H1 (cell line): ENCODE data around the gene SOS1. TPM values are rescaled to one million over a fixed set of nuclear protein-coding genes. Genes with fewer than 3 reads are reported as not detected.

ENCODE experiments used
- CTCF ChIA-PET: fragments of 300-600 bp; sonication (Branson Sonifier 250); formaldehyde crosslinking; loops from one replicate; lab custom pipeline; 2021; ENCODE audit not compliant: partially characterized antibody; lab: Charles Lee
- POLR2A ChIA-PET: fragments of 300-600 bp; sonication (Branson Sonifier 250); formaldehyde crosslinking; loops from one replicate; lab custom pipeline; 2021; ENCODE audit warnings: inconsistent platforms; ENCODE audit not compliant: partially characterized antibody; lab: Charles Lee
- DNase-seq, 2 experiments: peaks; one replicate each; pipeline versions ENCODE4 v3.0.0 to v3.0.0-alpha.2; 2010 to 2022; ENCODE audit warnings: low spot score in 2 of 2, low read depth in 1 of 2, mixed read lengths in 1 of 2
- FAIRE-seq: peaks from 2 replicates; lab custom pipeline; 2011; peaks lifted over from hg19 to GRCh38; lab: Jason Lieb, UNC
- H2AFZ ChIP-seq: 2 replicates; pipeline ENCODE4 v1.8.1; 2012; ENCODE audit warnings: low read length, inconsistent platforms
- H2AK5ac ChIP-seq: 2 replicates; pipeline ENCODE4 v1.6.1; 2013; ENCODE audit warnings: low read depth, low read length
- H2BK120ac ChIP-seq: replicated peaks from 2 replicates; pipeline ENCODE3; 2013; ENCODE audit warnings: low read depth, low read length, inconsistent platforms
- H2BK12ac ChIP-seq: 2 replicates; pipeline ENCODE4 v1.6.1; 2013; ENCODE audit warnings: low read depth, low read length
- H2BK15ac ChIP-seq: 2 replicates; pipeline ENCODE4 v1.6.1; 2013; ENCODE audit warnings: low read length
- H2BK20ac ChIP-seq: 2 replicates; pipeline ENCODE4 v1.6.1; 2013; ENCODE audit warnings: low read length
- H2BK5ac ChIP-seq: 2 replicates; pipeline ENCODE4 v1.6.1; 2013; ENCODE audit warnings: low read depth, low read length
- H3K14ac ChIP-seq: 2 replicates; pipeline ENCODE4 v1.6.1; 2013; ENCODE audit warnings: inconsistent platforms; ENCODE audit not compliant: insufficient read length
- H3K18ac ChIP-seq: 2 replicates; pipeline ENCODE4 v1.6.1; 2013; ENCODE audit warnings: low read length; ENCODE audit errors: extremely low read depth
- H3K23ac ChIP-seq: 2 replicates; pipeline ENCODE4 v1.6.1; 2013; ENCODE audit warnings: inconsistent platforms; ENCODE audit not compliant: insufficient read length
- H3K23me2 ChIP-seq: 2 replicates; pipeline ENCODE4 v1.6.1; 2013; ENCODE audit warnings: low read depth, low read length
- H3K27ac ChIP-seq: 2 replicates; pipeline ENCODE4 v1.6.1; 2011; ENCODE audit warnings: low read depth, low read length, inconsistent platforms
- H3K27me3 ChIP-seq, 4 experiments: replicated peaks in 1 of 4; 1 replicate in 1 of 4; 2 replicates in 3 of 4; pipeline versions ENCODE4 v1.6.1 to v1.8.1; 2011 to 2013; ENCODE audit warnings: low read length in 3 of 4, mild to moderate bottlenecking in 3 of 4, inconsistent platforms in 2 of 4, mixed read lengths in 2 of 4, moderate library complexity in 1 of 4; ENCODE audit not compliant: control insufficient read depth in 3 of 4, insufficient read depth in 3 of 4; ENCODE audit errors: extremely low read depth in 1 of 4
- H3K36me3 ChIP-seq, 4 experiments: 2 replicates each; pipeline versions ENCODE4 v1.6.1 to v1.8.1; 2011 to 2013; ENCODE audit warnings: mild to moderate bottlenecking in 4 of 4, low read length in 3 of 4, moderate library complexity in 2 of 4, control low read depth in 1 of 4, inconsistent platforms in 1 of 4; ENCODE audit not compliant: insufficient read depth in 4 of 4, control insufficient read depth in 2 of 4
- H3K4ac ChIP-seq: replicated peaks from 2 replicates; pipeline ENCODE3; 2013; ENCODE audit warnings: low read length, low read depth, mixed read lengths, inconsistent platforms; ENCODE audit not compliant: insufficient read length
- H3K4me1 ChIP-seq, 4 experiments: replicated peaks in 1 of 4; 1 replicate in 1 of 4; 2 replicates in 3 of 4; pipeline versions ENCODE4 v1.6.1 to v1.8.1; 2011 to 2013; ENCODE audit warnings: low read length in 3 of 4, inconsistent platforms in 2 of 4, mixed read lengths in 1 of 4; ENCODE audit not compliant: insufficient read depth in 4 of 4, control insufficient read depth in 3 of 4
- H3K4me2 ChIP-seq, 2 experiments: 2 replicates each; pipeline versions ENCODE4 v1.6.1 to v1.8.1; 2011 to 2013; ENCODE audit warnings: low read depth in 2 of 2, low read length in 2 of 2, control low read depth in 1 of 2, inconsistent platforms in 1 of 2, mild to moderate bottlenecking in 1 of 2; ENCODE audit not compliant: insufficient read depth in 1 of 2
- H3K4me3 ChIP-seq, 4 experiments: fragments of 200-600, 300-600 bp in 1 of 4; sonication (generic), shearing (Covaris generic), sonication (Bioruptor Twin) in 1 of 4; 2 replicates each; pipeline versions ENCODE4 v1.5.1 to v1.8.1; 2011 to 2016; ENCODE audit warnings: low read length in 4 of 4, low read depth in 3 of 4, control low read depth in 2 of 4, inconsistent platforms in 2 of 4, mild to moderate bottlenecking in 2 of 4, mixed read lengths in 1 of 4, moderate library complexity in 1 of 4; ENCODE audit not compliant: insufficient read depth in 2 of 4; ENCODE audit errors: extremely low read depth in 1 of 4
- H3K56ac ChIP-seq: replicated peaks from 2 replicates; pipeline ENCODE3; 2013; ENCODE audit warnings: low read depth, mild to moderate bottlenecking, mixed read lengths, low read length, inconsistent platforms; ENCODE audit not compliant: insufficient read length
- H3K79me1 ChIP-seq: 2 replicates; pipeline ENCODE4 v1.6.1; 2013; ENCODE audit warnings: low read depth, low read length, control low read depth
- H3K79me2 ChIP-seq, 2 experiments: 2 replicates each; pipeline versions ENCODE4 v1.6.1 to v1.8.1; 2012 to 2013; ENCODE audit warnings: low read length in 2 of 2, mild to moderate bottlenecking in 2 of 2, inconsistent platforms in 1 of 2; ENCODE audit not compliant: insufficient read depth in 2 of 2, control insufficient read depth in 1 of 2
- H3K9ac ChIP-seq, 4 experiments: replicated peaks in 1 of 4; 1 replicate in 1 of 4; 2 replicates in 3 of 4; pipeline versions ENCODE4 v1.6.1 to v1.8.1; 2011 to 2013; ENCODE audit warnings: low read depth in 3 of 4, low read length in 3 of 4, control low read depth in 2 of 4, mild to moderate bottlenecking in 2 of 4, moderate library complexity in 2 of 4, inconsistent platforms in 1 of 4; ENCODE audit errors: extremely low read depth in 1 of 4
- H3K9me3 ChIP-seq, 2 experiments: 2 replicates each; pipeline versions ENCODE4 v1.6.1 to v1.8.1; 2012 to 2013; ENCODE audit warnings: mild to moderate bottlenecking in 2 of 2, moderate library complexity in 2 of 2, control low read depth in 1 of 2, inconsistent platforms in 1 of 2, low read depth in 1 of 2, low read length in 1 of 2, mixed read lengths in 1 of 2; ENCODE audit not compliant: insufficient read depth in 2 of 2
- H4K20me1 ChIP-seq, 2 experiments: replicated peaks in 1 of 2; 2 replicates each; pipeline versions ENCODE3 to v1.8.1; 2011 to 2013; ENCODE audit warnings: inconsistent platforms in 2 of 2, low read length in 2 of 2, mild to moderate bottlenecking in 1 of 2; ENCODE audit not compliant: insufficient read depth in 2 of 2, control insufficient read depth in 1 of 2
- H4K5ac ChIP-seq: 2 replicates; pipeline ENCODE4 v1.6.1; 2013; ENCODE audit warnings: low read length, low read depth, mixed read lengths, inconsistent platforms; ENCODE audit not compliant: insufficient read length
- H4K8ac ChIP-seq: 2 replicates; pipeline ENCODE4 v1.8.0; 2013; ENCODE audit warnings: mild to moderate bottlenecking, moderate library complexity, low read length, inconsistent platforms; ENCODE audit not compliant: insufficient read depth; ENCODE audit errors: extremely low read depth
- H4K91ac ChIP-seq: replicated peaks from 2 replicates; pipeline ENCODE3; 2013; ENCODE audit warnings: low read length, mixed read lengths, inconsistent platforms; ENCODE audit not compliant: insufficient read length
- CTBP2 ChIP-seq: IDR thresholded peaks from 2 replicates; pipeline ENCODE4 v1.7.0; 2011; ENCODE audit warnings: borderline replicate concordance, mild to moderate bottlenecking, moderate library complexity, mixed read lengths, low read length; ENCODE audit not compliant: insufficient read depth, insufficient read length
- GABPA ChIP-seq: IDR thresholded peaks from 2 replicates; pipeline ENCODE4 v1.6.1; 2011; ENCODE audit warnings: mild to moderate bottlenecking, low read length, moderate library complexity, borderline replicate concordance; ENCODE audit not compliant: insufficient read depth
- JUND ChIP-seq: IDR thresholded peaks from 2 replicates; pipeline ENCODE4 v1.6.1; 2011; ENCODE audit warnings: mild to moderate bottlenecking, improper control_type of control experiment, low read length
- RAD21 ChIP-seq, 2 experiments: IDR thresholded peaks in 1 of 2; conservative IDR thresholded peaks in 1 of 2; 2 replicates each; pipeline ENCODE4 v1.6.1; 2011; ENCODE audit warnings: low read depth in 2 of 2, low read length in 2 of 2, improper control_type of control experiment in 1 of 2, inconsistent platforms in 1 of 2, mild to moderate bottlenecking in 1 of 2, moderate library complexity in 1 of 2
- SIX5 ChIP-seq: IDR thresholded peaks from 2 replicates; pipeline ENCODE4 v1.6.1; 2011; ENCODE audit warnings: mild to moderate bottlenecking, low read depth, low read length
- SP2 ChIP-seq: IDR thresholded peaks from 2 replicates; pipeline ENCODE4 v1.6.1; 2012; ENCODE audit warnings: mild to moderate bottlenecking, low read length, inconsistent platforms
- TAF1 ChIP-seq: IDR thresholded peaks from 2 replicates; pipeline ENCODE4 v1.6.1; 2011; ENCODE audit warnings: mild to moderate bottlenecking, low read depth, low read length
- WGBS, 2 experiments: shearing (Covaris generic) in 1 of 2; methylation state at CpG; one replicate each; pipeline versions ENCODE4 v1.1.6 to v1.1.7; 2013 to 2015; ENCODE audit warnings: low lambda C conversion rate in 2 of 2, mixed read lengths in 2 of 2, inconsistent platforms in 1 of 2, low coverage in 1 of 2, missing lambda C conversion rate in 1 of 2; ENCODE audit not compliant: insufficient replicate concordance in 2 of 2, insufficient coverage in 1 of 2, insufficient read length in 1 of 2; ENCODE audit errors: extremely low coverage in 1 of 2, missing lambda C conversion rate in 1 of 2; 5-methylcytosine and 5-hydroxymethylcytosine counted together
- polyA plus RNA-seq, 7 experiments: library from polyadenylated mRNA; depleted of rRNA in 3 of 7; stranded (reverse) in 5 of 7; unstranded in 2 of 7; fragments of >200 nt in 5 of 7; fragments of 200-250 nt in 2 of 7; gene quantifications; 1 replicate in 5 of 7; 2 replicates in 1 of 7; 4 replicates in 1 of 7; pipeline versions ENCODE4 v1.2.1 to v1.2.3, GENCODE V29; 2011 to 2013; ENCODE audit warnings: missing spikeins in 2 of 7, mixed read lengths in 2 of 7
- total RNA-seq: library from RNA; stranded (reverse); fragmentation: NEBNext Ultra II Directional; extraction: Animal tissue kit (Norgen Biotek cat#: 25700); gene quantifications from 2 replicates; pipeline ENCODE4 v1.2.1, GENCODE V29; 2021

The SOS1 gene
- total and polyA plus RNA-seq, 2 of the 8 experiments (the other 6 are each of a cell fraction or from before 2014, with no cell fraction given): 25.7 to 27.0 TPM

DNA sequence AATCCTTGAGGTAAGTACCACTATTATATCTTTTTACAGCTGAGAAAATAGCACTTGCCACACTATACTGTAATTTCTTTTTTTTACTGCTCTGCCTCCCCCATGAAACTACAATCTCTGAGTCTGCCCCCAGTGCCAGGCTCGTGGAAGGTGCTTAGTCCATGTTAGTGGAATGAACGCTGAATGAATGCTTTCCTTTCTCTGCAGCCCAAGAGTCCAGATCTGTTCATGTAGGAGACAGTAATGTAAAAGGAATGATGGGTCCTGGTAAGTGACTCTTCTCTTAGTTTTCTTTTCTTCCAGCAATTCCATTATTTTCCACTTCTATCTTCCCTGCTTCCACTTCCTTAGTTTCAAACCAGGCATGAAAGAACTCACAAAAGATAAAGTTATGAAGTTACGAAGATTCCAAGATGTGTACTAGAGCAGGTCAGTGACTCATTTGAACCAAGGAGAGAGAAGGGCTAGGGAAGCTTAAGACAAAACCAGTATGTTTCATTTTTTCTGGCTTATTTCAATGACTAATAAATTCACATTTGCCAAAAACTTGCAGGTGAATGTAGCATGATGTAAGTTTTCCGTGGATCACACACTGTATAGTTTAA is 185.2 kb downstream of the SOS1 start:
- no peak overlapping the region for H2AFZ ChIP-seq
- no peaks in the 10 kb centered on the region for H3K79me1 ChIP-seq
- H3K14ac ChIP-seq: no peak overlapping the region
- H3K18ac ChIP-seq: no peak overlapping the region
- H4K20me1 ChIP-seq: no peaks in the 10 kb centered on the region
- H3K4ac ChIP-seq: no peak overlapping the region
- no peak overlapping the region for H4K5ac ChIP-seq
- ChIA-PET POLR2A (no interaction called here), CTCF (interaction anchor here (1.5 to 1.6 kb wide), 2 partner anchors 8 to 13 kb away, joined by 5 to 17 read pairs; no protein-coding TSS in a partner anchor)
- no peak overlapping the region for H3K9ac ChIP-seq
- H3K27me3 ChIP-seq: no peaks in the 10 kb centered on the region
- H4K8ac ChIP-seq: no peak overlapping the region
- 84% methylated on average over 4 of the region's 4 CpGs; no CpG with 5 or more reads in 1 of the 2 experiments for WGBS, 2 experiments
- no peaks in the 10 kb centered on the region for H3K4me1 ChIP-seq
- no peak overlapping the region for H2AK5ac ChIP-seq
- H3K79me2 ChIP-seq: no peaks in the 10 kb centered on the region
- DNase-seq (no peak), FAIRE-seq (no peak)
- H3K36me3 ChIP-seq: no peaks in the 10 kb centered on the region
- H3K4me3 ChIP-seq: no peak overlapping the region
- H4K91ac ChIP-seq: no peak overlapping the region
- H3K27ac ChIP-seq: no peak overlapping the region
- H3K23ac ChIP-seq: no peak overlapping the region
- H3K23me2 ChIP-seq: no peaks in the 10 kb centered on the region; the same call in 1 of the 2 replicates
- TF ChIP-seq RAD21 (IDR thresholded peaks at IDR 0.05 in 1 of 2, conservative IDR thresholded peaks at IDR 0.05 in 1 of 2; ENCODE audit: low read depth in 2 of 2, low read length in 2 of 2) (no peak), CTBP2 (no peak), GABPA (no peak), SP2 (no peak), SIX5 (no peak), JUND (no peak), TAF1 (no peak)
- no peak overlapping the region for H2BK5ac ChIP-seq
- no peak overlapping the region for H2BK15ac ChIP-seq
- no peak overlapping the region for H3K56ac ChIP-seq
- no peak overlapping the region for H2BK12ac ChIP-seq
- no peak overlapping the region for H2BK120ac ChIP-seq
- no peaks in the 10 kb centered on the region for H3K9me3 ChIP-seq
- H2BK20ac ChIP-seq: no peak overlapping the region
- no peak overlapping the region for H3K4me2 ChIP-seq
